Gastroesophageal sphincter (tissue), 3 donors: Measurements from ENCODE around the gene UBE2G2.

Experiments
- EP300 ChIP-seq: sonication (generic); formaldehyde crosslinking; IDR thresholded peaks from one replicate; pipeline ENCODE4 v1.6.1; 2017; ENCODE audit warnings: antibody characterized with exemption, mild to moderate bottlenecking
- TF ChIP-seq, protein P1 (sequence below), 4 experiments: fragments of 200-600 bp in 2 of 4; fragments of 450-650 bp in 2 of 4; sonication (generic) in 1 of 4; IDR thresholded peaks; one replicate each; pipeline ENCODE4 v1.5.1; 2017 to 2019; ENCODE audit warnings: antibody characterized with exemption in 4 of 4, mild to moderate bottlenecking in 2 of 4, moderate library complexity in 2 of 4

DNA sequence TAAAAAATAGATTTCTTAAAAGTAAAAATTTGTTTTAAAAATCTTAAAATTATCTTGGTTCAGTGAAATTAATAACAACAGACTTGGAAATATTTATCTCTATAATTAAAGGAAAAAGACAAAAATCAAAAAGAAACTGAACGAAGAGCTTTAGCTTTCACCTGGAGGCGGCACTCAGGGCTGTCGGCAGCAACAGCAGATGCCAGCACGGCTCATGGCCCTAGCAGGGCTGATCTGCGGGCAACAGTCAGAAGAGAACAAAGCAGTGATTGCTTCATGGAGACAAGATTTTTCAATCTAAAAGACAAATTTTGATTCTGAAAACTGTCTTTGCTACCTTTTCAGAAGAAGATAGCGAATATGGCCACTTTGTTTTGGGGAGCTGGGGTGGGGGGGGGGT is 22.6 kb downstream of the UBE2G2 start:
- TF ChIP-seq EP300 = no peak
- TF ChIP-seq, protein P1, sequence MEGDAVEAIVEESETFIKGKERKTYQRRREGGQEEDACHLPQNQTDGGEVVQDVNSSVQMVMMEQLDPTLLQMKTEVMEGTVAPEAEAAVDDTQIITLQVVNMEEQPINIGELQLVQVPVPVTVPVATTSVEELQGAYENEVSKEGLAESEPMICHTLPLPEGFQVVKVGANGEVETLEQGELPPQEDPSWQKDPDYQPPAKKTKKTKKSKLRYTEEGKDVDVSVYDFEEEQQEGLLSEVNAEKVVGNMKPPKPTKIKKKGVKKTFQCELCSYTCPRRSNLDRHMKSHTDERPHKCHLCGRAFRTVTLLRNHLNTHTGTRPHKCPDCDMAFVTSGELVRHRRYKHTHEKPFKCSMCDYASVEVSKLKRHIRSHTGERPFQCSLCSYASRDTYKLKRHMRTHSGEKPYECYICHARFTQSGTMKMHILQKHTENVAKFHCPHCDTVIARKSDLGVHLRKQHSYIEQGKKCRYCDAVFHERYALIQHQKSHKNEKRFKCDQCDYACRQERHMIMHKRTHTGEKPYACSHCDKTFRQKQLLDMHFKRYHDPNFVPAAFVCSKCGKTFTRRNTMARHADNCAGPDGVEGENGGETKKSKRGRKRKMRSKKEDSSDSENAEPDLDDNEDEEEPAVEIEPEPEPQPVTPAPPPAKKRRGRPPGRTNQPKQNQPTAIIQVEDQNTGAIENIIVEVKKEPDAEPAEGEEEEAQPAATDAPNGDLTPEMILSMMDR (IDR thresholded peaks at IDR 0.05) = no peak
